Stimulated activated effector memory CD8-positive, alpha-beta T cell treated with anti-CD3 and anti-CD28 coated beads, Interleukin-12 subunit alpha, Interleukin-12 subunit beta, amount 100 ng/mL, for 72 hours (primary cell): ENCODE data around the gene RPA1.
"Not testable (repeated sequence)": the region's sequence is repeated elsewhere in the genome, so short reads cannot be mapped to it uniquely, and the experiment has no call there.

Source experiments
- ATAC-seq: fragments of 150-1000 bp; cut with Tn5 transposase; 2 replicates; pipeline ENCODE4 v1.10.0; 2021
- DNase-seq, 2 donors: peaks; one replicate each; pipeline ENCODE4 v3.0.0; 2021 to 2022; ENCODE audit warnings: low spot score in 2 of 2
- H3K27ac Mint-ChIP-seq: one replicate; pipeline ENCODE4 v1.8.0; 2022; ENCODE audit warnings: mild to moderate bottlenecking, mixed read lengths
- H3K36me3 Mint-ChIP-seq: one replicate; pipeline ENCODE4 v1.8.0; 2022; ENCODE audit warnings: mild to moderate bottlenecking, mixed read lengths
- H3K4me1 Mint-ChIP-seq: one replicate; pipeline ENCODE4 v1.8.0; 2022; ENCODE audit warnings: mixed read lengths
- H3K4me3 Mint-ChIP-seq: one replicate; pipeline ENCODE4 v1.8.0; 2022; ENCODE audit warnings: mild to moderate bottlenecking, mixed read lengths
- H3K9me3 Mint-ChIP-seq: one replicate; pipeline ENCODE4 v1.8.0; 2022; ENCODE audit warnings: mixed read lengths

The RPA1 gene

DNA sequence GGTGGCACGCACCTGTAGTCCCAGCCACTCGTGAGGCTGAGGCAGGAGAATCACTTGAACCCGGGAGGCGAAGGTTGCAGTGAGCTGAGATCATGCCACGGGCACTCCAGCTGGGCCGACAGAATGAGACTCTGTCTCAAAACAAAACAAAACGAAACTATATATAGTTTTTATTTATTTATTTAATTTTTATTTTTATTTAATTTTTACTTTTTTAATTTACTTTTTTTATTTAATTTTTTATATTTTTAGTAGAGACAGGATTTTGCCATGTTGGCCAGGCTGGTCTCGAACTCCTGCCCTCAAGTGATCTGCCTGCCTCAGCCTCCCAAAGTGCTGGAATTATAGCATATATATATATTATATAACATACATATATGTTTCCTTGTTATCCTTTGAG, 26.7 kb downstream of the RPA1 start:
- not testable (repeated sequence) for H3K4me1 Mint-ChIP-seq, H3K9me3 Mint-ChIP-seq, DNase-seq, ATAC-seq, H3K4me3 Mint-ChIP-seq
- H3K27ac Mint-ChIP-seq: peak overlapping the region; percentile 70
- peaks cover 92% of the 10 kb centered on the region for H3K36me3 Mint-ChIP-seq

DNA sequence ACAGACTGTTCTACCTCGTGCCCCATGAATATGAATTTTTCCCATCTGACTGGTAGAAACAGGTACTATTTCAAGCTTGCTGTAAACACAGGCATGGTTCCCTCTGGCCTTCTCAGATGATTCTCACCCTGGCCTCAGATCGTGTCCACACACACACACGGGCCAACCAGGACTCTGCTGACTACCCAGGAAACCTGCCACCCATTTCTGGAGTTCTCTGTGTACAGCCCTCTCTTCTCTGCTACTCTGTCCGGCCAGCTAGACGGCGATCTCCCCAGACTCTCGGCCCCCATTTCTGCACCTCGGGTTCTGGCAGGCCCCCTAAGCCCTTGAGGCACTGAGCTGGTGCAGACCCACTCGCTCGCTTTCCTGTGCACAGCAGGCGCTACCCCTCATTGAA, 31.2 kb downstream of the RPA1 start:
- peaks cover 83% of the 10 kb centered on the region for H3K36me3 Mint-ChIP-seq
- H3K4me3 Mint-ChIP-seq: no peak overlapping the region
- no peaks in the 10 kb centered on the region for H3K9me3 Mint-ChIP-seq
- ATAC-seq (no peak), DNase-seq (no peak)
- peak overlapping the region; percentile 37 for H3K27ac Mint-ChIP-seq
- H3K4me1 Mint-ChIP-seq: no peaks in the 10 kb centered on the region

DNA sequence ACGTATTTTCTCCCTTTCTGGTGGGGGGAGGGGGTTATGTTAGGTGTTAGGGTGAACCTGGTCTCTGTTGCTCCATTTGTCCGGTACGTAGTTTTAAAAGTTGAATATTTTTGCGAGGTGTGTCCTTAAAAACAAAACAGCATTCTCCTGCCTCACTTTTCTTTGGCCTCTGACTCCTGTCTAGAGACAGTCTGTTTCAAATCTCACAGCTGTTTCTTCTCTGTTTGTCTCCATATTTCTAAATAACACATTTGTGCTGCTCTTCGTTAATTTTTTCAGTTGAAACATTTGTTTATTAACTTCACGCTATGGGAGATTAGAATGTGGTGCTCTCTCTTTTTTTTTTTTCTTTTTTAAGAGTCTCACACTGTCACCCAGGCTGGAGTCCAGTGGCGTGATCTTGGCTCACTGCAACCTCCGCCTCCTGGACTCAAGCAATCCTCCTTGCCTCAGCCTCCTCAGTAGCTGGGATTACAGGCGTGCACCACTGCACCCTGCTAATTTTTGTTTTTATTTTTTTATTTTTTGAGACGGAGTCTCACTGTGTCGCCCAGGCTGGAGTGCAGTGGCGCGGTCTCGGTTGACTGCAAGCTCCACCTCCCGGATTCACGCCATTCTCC, 31.7 kb downstream of the RPA1 start:
- no peak overlapping the region for H3K4me3 Mint-ChIP-seq
- DNase-seq: no peak
- H3K4me1 Mint-ChIP-seq: no peaks in the 10 kb centered on the region
- ATAC-seq: no peak
- no peaks in the 10 kb centered on the region for H3K9me3 Mint-ChIP-seq
- peak overlapping the region; percentile 37 for H3K27ac Mint-ChIP-seq
- H3K36me3 Mint-ChIP-seq: peaks cover 82% of the 10 kb centered on the region

DNA sequence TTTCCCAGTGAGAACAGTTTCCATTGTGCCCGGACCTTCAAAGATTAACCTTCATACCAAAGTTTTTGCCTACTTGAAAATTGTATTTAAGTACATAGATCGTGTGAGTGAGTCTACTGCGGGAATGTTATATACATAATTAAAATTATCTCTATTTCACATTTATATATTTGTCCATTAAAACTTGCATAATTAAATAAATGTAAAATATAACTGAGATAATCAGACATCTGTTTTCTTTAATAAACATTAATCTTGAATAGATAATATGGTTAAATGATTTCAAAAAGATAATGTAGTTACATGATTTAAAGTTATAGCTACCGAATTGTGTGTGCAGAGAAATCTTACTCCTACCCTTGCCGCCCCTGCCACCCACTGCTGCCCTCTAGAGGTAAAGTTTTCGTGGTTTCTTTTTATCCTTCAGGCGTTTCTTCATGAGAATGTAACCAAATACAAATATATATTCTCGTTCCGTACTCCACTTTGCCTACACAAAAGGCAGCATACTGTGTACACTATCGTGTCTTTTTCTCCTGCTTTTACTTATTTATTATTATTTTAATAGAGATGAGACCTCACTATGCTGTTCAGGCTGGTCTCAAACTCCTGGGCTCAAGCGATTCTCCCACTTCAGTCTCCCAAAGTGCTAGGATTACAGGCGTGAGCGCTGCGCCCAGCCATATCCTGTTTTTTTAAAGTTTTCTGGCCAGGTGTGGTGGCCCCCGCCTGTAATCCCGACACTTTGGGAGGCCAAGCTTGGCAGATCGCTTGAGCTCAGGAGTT, 35.6 kb downstream of the RPA1 start:
- Mint-ChIP-seq H3K4me3 (no peak overlapping the region), H3K9me3 (no peaks in the 10 kb centered on the region), H3K4me1 (peaks cover 9% of the 10 kb centered on the region), H3K36me3 (peaks cover 69% of the 10 kb centered on the region), H3K27ac (no peak overlapping the region)
- ATAC-seq (peak; percentile 48), DNase-seq (peak; percentile 30 to 63)

DNA sequence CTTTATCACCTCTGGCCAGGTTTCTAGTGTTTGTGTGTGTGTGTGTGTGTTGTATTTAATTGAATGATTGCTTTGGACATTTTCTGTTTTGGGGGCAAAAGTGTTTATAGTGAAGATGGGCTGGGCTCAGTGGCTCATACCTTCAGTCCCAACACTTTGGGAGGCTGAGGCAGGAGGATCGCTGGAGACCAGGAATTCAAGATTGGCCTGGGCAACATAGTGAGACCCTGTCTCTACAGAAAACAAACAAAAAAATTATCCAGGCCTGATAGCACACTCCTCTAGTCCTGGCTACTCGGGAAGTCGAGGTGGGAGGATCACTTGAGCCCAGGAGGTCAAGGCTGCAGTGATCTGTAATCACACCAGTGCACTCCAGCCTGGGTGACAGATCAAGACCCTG, 37.5 kb downstream of the RPA1 start:
- Mint-ChIP-seq H3K27ac (no peak overlapping the region), H3K36me3 (peaks cover 64% of the 10 kb centered on the region), H3K4me1 (peaks cover 28% of the 10 kb centered on the region), H3K9me3 (no peaks in the 10 kb centered on the region), H3K4me3 (no peak overlapping the region)
- no peak for DNase-seq
- no peak for ATAC-seq

DNA sequence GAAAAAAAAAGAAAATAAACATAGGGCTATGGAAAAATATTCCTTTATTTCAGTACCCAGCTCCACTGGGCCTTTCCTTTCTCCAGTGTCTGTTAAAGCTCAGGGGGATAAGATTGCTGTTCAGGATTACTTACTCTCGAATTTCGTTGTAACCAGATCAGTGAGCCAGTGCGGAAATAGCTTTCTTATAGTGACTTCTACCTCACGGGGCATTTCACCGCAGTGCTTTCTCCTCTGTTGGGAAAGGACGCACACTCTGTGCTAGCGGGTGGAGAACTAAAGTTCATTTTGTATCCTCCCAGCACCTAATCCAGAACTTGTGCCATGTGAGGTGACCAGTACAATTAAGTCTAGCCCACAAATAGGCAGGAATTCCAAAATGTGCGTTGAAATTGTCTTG, 38.3 kb downstream of the RPA1 start:
- no peaks in the 10 kb centered on the region for H3K9me3 Mint-ChIP-seq
- DNase-seq: no peak
- no peak overlapping the region for H3K27ac Mint-ChIP-seq
- no peak overlapping the region for H3K4me3 Mint-ChIP-seq
- peaks cover 32% of the 10 kb centered on the region for H3K4me1 Mint-ChIP-seq
- ATAC-seq: no peak
- H3K36me3 Mint-ChIP-seq: peaks cover 65% of the 10 kb centered on the region

DNA sequence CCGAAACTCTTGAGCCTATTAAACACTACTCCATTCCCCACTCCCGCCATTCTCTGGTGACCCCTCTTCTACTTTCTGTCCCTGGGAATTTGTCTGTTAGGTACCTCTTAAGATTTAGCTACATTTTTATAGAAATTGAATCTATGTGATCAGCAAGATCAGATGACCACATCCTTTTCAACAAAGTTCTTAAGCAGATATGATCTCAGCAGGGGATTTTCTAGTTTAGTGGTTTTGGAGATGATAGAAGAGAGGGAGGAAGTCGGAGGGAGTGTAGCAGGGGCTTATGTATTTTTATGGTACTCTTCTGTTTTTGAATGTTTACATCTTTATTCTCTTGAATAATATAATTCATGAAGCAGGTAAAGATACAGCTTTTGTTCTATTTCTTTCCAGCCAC, 40.8 kb downstream of the RPA1 start:
- no peak for DNase-seq
- Mint-ChIP-seq H3K36me3 (peaks cover 75% of the 10 kb centered on the region), H3K27ac (peak overlapping the region; percentile 15), H3K4me1 (peaks cover 39% of the 10 kb centered on the region), H3K9me3 (no peaks in the 10 kb centered on the region), H3K4me3 (peak overlapping the region; percentile 24)
- peak; percentile 91 for ATAC-seq

DNA sequence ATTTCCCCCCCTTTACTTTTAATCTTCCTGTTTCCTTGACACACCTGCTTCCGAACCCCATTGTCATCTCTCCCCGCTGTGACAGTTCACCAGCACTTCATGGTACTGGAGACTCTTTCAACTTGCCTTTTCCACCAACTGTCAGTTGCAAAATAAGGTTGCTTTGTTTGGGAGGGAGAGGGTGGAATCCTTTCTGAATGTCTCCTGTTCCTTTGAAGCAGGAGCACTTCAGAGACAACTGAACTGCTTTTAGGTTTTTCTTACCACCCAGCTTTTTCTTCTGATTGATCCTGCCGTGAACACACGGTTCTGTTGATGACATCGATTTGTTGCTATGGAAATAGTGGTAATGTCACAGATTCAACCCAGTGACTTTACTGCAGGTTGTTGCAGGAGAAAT, 42.0 kb downstream of the RPA1 start:
- H3K4me1 Mint-ChIP-seq: peaks cover 39% of the 10 kb centered on the region
- ATAC-seq (no peak), DNase-seq (no peak)
- no peaks in the 10 kb centered on the region for H3K9me3 Mint-ChIP-seq
- peaks cover 76% of the 10 kb centered on the region for H3K36me3 Mint-ChIP-seq
- peak overlapping the region; percentile 69 for H3K27ac Mint-ChIP-seq
- peak overlapping the region; percentile 24 for H3K4me3 Mint-ChIP-seq

DNA sequence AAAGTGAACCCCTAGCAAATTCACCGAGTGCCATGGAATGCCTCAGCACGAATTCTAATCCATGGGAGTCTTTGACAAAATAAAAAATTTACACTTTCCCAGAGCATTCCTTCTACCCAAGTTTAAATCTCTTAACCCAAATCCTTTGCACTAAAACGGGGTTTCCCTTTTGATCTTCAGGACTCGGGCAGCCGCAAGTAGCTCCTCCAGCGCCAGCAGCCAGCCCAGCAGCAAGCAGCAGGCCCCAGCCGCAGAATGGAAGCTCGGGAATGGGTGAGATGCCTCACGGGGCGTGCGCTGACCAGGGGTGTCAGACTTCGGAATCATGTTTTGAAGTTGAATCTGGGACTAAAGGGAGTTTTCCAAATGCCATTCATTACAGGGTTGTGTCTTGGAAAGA, 42.4 kb downstream of the RPA1 start:
- Mint-ChIP-seq H3K9me3 (no peaks in the 10 kb centered on the region), H3K4me1 (peaks cover 39% of the 10 kb centered on the region), H3K27ac (peak overlapping the region; percentile 69), H3K36me3 (peaks cover 76% of the 10 kb centered on the region), H3K4me3 (no peak overlapping the region)
- ATAC-seq: no peak
- DNase-seq: no peak

DNA sequence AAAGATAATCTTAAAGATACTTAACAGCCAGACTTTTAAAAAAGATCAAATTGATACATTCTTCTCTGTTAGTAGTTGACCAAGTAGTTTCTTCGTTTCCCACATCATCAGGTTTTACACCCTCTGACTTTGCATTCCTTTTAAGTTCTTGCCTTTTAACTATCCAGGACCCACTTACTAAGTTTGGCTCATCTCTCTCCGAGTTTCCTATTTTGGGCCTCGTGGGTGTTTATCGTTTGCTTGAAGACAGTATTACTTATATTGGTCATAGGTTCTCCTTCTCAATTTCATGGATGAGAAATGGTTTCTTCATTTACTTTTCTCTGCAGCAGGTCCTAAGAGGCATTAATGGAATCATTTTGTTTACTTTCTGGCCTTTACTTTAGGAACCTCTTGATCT, 43.2 kb downstream of the RPA1 start:
- peak overlapping the region; percentile 69 for H3K27ac Mint-ChIP-seq
- peaks cover 78% of the 10 kb centered on the region for H3K36me3 Mint-ChIP-seq
- no peaks in the 10 kb centered on the region for H3K9me3 Mint-ChIP-seq
- H3K4me1 Mint-ChIP-seq: peaks cover 39% of the 10 kb centered on the region
- H3K4me3 Mint-ChIP-seq: peak overlapping the region; percentile 38
- ATAC-seq (peak; percentile 57), DNase-seq (no peak)

DNA sequence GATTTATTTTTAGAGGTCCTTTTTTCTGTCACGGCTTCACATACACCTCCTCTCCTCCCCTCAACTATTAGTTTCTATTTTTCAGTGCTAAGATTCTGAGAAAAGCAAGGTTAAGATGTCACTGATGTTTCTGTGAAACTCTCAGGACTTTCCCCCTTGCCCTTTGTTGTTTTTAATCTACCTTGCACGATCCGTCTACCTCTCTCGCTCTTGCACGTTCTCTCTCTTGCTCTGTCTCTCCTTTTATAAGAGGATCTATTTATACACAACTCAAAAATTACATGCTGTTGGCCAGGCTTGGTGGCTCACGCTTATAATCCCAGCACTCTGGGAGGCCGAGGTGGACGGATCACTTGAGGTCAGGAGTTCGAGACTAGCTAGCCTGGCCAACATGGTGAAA, 43.6 kb downstream of the RPA1 start:
- Mint-ChIP-seq H3K4me1 (peaks cover 39% of the 10 kb centered on the region), H3K9me3 (no peaks in the 10 kb centered on the region), H3K36me3 (peaks cover 82% of the 10 kb centered on the region), H3K4me3 (peak overlapping the region; percentile 38), H3K27ac (peak overlapping the region; percentile 69)
- no peak for DNase-seq
- ATAC-seq: peak; percentile 80

DNA sequence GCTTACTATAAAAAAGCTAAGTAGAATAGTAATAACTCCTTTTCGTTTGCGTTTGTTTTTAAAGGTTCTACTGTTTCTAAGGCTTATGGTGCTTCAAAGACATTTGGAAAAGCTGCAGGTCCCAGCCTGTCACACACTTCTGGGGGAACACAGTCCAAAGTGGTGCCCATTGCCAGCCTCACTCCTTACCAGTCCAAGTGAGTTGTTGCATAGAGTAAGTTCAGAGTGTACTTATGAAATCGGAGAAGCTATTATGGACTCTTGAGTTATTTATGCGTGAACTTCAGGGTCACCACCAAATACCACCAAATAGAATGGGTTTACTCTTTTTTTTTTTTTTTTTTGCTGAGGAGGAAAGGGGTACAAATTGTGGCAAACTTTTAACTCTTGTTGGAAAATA, 45.8 kb downstream of the RPA1 start:
- DNase-seq (no peak), ATAC-seq (no peak)
- Mint-ChIP-seq H3K4me1 (peaks cover 29% of the 10 kb centered on the region), H3K36me3 (peaks cover 97% of the 10 kb centered on the region), H3K4me3 (no peak overlapping the region), H3K9me3 (no peaks in the 10 kb centered on the region), H3K27ac (no peak overlapping the region)

DNA sequence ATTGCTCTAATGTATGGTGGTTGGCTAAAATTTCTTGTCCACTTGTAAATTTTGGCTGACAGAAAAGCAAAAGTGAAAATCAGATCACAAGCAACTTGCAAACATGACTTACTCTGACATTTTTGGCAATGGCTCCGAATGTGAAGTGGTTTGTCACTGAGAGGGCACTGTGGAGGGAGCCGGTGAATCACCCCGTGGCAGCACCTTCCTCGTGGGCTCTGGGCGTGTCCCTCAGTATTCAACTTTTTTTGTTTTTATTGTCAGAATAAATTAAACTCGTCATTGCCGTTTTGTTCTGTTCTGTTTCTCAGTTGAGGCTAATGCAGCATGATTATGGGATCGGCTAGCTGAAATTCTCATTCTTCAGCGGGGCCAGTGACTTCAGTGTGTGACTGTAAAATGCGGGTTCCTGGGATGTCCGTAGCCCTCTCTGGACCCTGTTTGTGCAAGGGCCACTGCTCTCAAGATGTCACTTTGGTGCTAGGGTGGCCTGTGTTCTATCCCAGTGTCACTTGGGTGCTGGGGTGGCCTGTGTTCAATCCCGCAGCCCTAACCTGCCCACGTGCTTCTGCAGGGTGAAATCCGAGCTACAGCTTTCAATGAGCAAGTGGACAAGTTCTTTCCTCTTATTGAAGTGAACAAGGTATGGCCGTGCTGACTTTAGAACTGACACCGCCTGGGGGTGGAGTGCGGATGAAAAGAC, 48.8 kb downstream of the RPA1 start:
- Mint-ChIP-seq H3K9me3 (no peaks in the 10 kb centered on the region), H3K36me3 (peaks cover 100% of the 10 kb centered on the region), H3K4me1 (peaks cover 2% of the 10 kb centered on the region), H3K4me3 (no peak overlapping the region), H3K27ac (peak overlapping the region; percentile 70)
- ATAC-seq (no peak), DNase-seq (no peak)

DNA sequence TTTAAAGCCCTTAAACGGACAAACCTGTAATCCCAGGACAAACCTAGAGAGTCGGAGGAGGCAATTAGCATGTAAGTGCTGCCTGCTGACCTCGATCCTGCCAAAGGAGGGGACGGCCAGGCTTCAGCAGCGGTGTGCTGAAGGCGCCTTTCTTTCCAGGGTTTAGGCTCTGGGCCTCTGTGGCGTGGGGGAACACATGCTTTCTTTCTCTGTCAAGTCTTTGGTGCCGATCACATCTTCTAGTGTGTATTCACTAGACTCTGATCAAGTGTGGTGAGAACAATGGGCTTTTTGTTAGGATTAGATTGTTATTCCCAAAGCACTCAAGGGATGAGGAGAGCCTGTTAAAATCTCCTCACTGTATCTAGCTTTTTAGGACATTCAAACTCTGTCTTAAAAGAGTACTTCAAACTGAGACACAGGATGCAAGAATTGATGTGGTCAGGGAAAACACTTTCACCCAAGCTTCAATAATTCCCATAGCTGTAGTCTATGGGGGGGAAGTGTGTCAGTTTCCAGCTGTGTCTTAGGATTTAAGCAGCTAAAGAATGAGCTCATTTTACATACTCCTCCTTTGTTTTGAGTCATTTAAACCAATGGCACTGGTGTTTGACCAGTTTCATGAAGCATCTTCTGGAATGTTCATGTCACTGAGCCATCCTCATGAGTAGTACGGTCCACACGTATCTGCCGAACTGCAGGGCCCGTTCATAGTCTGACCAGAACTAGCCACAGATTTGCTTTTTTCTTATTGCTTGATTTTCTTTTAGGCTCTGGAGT, 51.2 kb downstream of the RPA1 start:
- no peaks in the 10 kb centered on the region for H3K4me1 Mint-ChIP-seq
- no peak for ATAC-seq
- H3K4me3 Mint-ChIP-seq: no peak overlapping the region
- H3K27ac Mint-ChIP-seq: no peak overlapping the region
- no peak for DNase-seq
- peaks cover 100% of the 10 kb centered on the region for H3K36me3 Mint-ChIP-seq
- no peaks in the 10 kb centered on the region for H3K9me3 Mint-ChIP-seq

DNA sequence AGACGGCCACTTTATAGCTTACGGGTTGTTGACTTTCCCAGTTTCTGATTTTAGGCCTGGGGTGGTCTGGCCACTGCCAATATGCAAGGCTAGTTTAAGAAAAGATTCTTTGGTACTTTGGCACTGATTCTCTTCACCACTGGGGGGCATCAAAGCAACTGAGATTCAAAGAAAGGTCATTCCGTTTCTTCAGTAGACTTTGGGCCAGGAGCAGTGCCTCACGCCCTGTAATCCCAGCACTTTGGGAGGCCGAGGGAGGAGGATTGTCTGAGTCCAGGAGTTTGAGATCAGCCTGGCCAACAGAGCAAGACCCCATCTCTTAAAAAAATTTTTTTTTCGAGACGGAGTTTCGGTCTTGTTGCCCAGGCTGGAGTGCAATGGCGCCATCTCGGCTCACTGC, 53.0 kb downstream of the RPA1 start:
- ATAC-seq (peak; percentile 31), DNase-seq (peak; percentile 9 to 53)
- Mint-ChIP-seq H3K4me3 (no peak overlapping the region), H3K36me3 (peaks cover 100% of the 10 kb centered on the region), H3K9me3 (no peaks in the 10 kb centered on the region), H3K4me1 (no peaks in the 10 kb centered on the region), H3K27ac (no peak overlapping the region)
